HL-60 (cell line): Measurements from ENCODE around the gene SNUPN.

Source experiments
- DNase-seq, 2 experiments: peaks; one replicate each; pipeline ENCODE4 v3.0.0-alpha.2; 2010 to 2020; ENCODE audit warnings: low read depth in 1 of 2, low spot score in 1 of 2
- H3K27ac ChIP-seq: fragments of 250-450 bp; sonication (Bioruptor Pico); replicated peaks from 2 replicates; pipeline ENCODE4 v1.5.1; 2020; ENCODE audit warnings: mild to moderate bottlenecking, moderate library complexity
- H3K27me3 ChIP-seq: fragments of 250-450 bp; sonication (Bioruptor Pico); 2 replicates; pipeline ENCODE4 v1.5.1; 2021; ENCODE audit warnings: mild to moderate bottlenecking, moderate library complexity; ENCODE audit not compliant: insufficient read depth, poor library complexity, severe bottlenecking
- H3K4me3 ChIP-seq: replicated peaks from 2 replicates; pipeline ENCODE4 v1.5.1; 2011; ENCODE audit warnings: mild to moderate bottlenecking, control low read depth, low read length; ENCODE audit not compliant: insufficient read depth
- CTCF ChIP-seq: IDR thresholded peaks from one replicate; pipeline ENCODE4 v1.5.1; 2011; ENCODE audit warnings: low read length, control low read depth, inconsistent platforms; ENCODE audit not compliant: insufficient read depth
- GABPA ChIP-seq: IDR thresholded peaks from 2 replicates; pipeline ENCODE4 v1.6.1; 2012; ENCODE audit warnings: low read depth
- POLR2AphosphoS5 ChIP-seq: IDR thresholded peaks from 2 replicates; pipeline ENCODE4 v1.6.1; 2012; ENCODE audit warnings: low read depth
- REST ChIP-seq: IDR thresholded peaks from 2 replicates; pipeline ENCODE4 v1.6.1; 2012; ENCODE audit warnings: low read depth; ENCODE audit not compliant: insufficient replicate concordance
- SPI1 ChIP-seq: IDR thresholded peaks from 2 replicates; pipeline ENCODE4 v1.6.1; 2012; ENCODE audit warnings: low read depth, mild to moderate bottlenecking, borderline replicate concordance

The SNUPN gene

GRCh38 chr15:75659141-75659771, 33.7 kb upstream of the SNUPN start:
- H3K27ac ChIP-seq, result no peak overlapping the region
- TF ChIP-seq CTCF (no peak), POLR2AphosphoS5 (no peak), REST (no peak), GABPA (no peak), SPI1 (no peak)
- H3K27me3 ChIP-seq, result no peaks in the 10 kb centered on the region
- H3K4me3 ChIP-seq, result no peak overlapping the region
- no peak for DNase-seq

DNA sequence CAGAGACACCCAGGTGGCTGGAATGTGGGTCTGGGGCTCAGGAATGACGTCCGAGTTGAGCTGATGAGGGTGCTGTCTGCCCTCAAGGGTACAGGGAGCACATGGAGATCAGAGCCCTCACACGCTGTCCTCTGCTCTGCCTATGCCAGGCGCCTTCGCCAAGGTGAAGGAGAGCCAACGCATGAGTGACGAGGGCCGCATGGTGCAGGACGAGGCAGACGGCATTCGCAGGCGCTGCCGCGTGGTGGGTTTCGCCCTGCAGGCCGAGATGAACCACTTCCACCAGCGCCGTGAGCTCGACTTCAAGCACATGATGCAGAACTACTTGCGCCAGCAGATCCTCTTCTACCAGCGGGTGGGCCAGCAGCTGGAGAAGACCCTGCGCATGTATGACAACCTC, 31.3 kb upstream of the SNUPN start:
- Histone ChIP-seq H3K27ac (no peak overlapping the region), H3K27me3 (no peaks in the 10 kb centered on the region), H3K4me3 (no peak overlapping the region)
- no peak for DNase-seq
- no peak for TF ChIP-seq REST
- no peak for TF ChIP-seq POLR2AphosphoS5
- no peak for TF ChIP-seq GABPA
- TF ChIP-seq SPI1, result no peak
- no peak for TF ChIP-seq CTCF

DNA sequence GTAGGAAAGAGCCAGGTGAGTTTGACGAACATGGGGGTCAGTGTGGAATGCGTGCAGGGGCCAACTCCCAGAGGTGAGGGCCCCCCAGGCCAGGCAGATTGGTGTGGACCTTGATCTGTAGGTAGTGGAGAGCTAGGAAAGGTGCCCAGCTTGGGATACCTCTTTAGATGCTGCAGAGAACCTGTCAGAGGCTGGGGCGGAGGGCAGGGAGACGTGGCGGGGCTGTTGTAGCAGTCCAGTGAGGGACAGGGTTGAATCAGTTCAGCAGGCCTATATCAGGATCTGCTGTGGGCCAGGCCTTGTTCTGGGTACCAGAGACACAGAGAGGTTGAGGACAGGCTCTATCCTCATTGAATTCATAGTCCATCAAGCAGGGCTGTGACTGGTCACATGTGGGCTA, 30.8 kb upstream of the SNUPN start:
- TF ChIP-seq SPI1 (no peak), GABPA (no peak), CTCF (no peak), POLR2AphosphoS5 (no peak), REST (no peak)
- DNase-seq, result no peak
- Histone ChIP-seq H3K27ac (no peak overlapping the region), H3K27me3 (no peaks in the 10 kb centered on the region), H3K4me3 (no peak overlapping the region)
